ENCODE data around the gene ACVR2B.

GRCh38 chr3:38457111-38458003 is 3.7 kb downstream of the ACVR2B start:
- TF ChIP-seq CTCF (IDR thresholded peaks at IDR 0.05) (no peak), EZH2 (IDR thresholded peaks at IDR 0.05) (no peak), EZH2phosphoT487 (IDR thresholded peaks at IDR 0.05) (no peak)
